K562 (cell line): ENCODE data around the gene FAM117A. TPM values are rescaled to one million over a fixed set of nuclear protein-coding genes. Genes with fewer than 3 reads are reported as not detected.

Experiments
- ELF4 ChIP-seq: fragments of 450-650 bp; formaldehyde crosslinking; IDR thresholded peaks from 2 replicates; pipeline ENCODE4 v1.4.0; 2022; ENCODE audit warnings: missing genetic modification characterization
- ETV1 ChIP-seq: fragments of 450-650 bp; conservative IDR thresholded peaks from 2 replicates; pipeline ENCODE4 v1.6.1; 2016; ENCODE audit warnings: missing genetic modification characterization, control low read depth, low read depth, missing compliant biosample characterization
- GTF3C2 ChIP-seq: IDR thresholded peaks from 3 replicates; pipeline ENCODE4 v1.6.1; 2011; ENCODE audit warnings: borderline replicate concordance, mild to moderate bottlenecking, moderate library complexity; ENCODE audit not compliant: insufficient read length; ENCODE audit errors: extremely low read depth
- MAFK ChIP-seq: IDR thresholded peaks from 2 replicates; pipeline ENCODE4 v1.6.1; 2011; ENCODE audit warnings: low read length, improper control_type of control experiment
- MBD2 ChIP-seq: sonication (generic); IDR thresholded peaks from 2 replicates; pipeline ENCODE4 v1.6.1; 2016; ENCODE audit warnings: low read depth, borderline replicate concordance
- NFE2 ChIP-seq: IDR thresholded peaks from 2 replicates; pipeline ENCODE4 v1.6.1; 2014; ENCODE audit warnings: antibody characterized with exemption, low read depth
- PML ChIP-seq: IDR thresholded peaks from 2 replicates; pipeline ENCODE4 v1.6.1; 2012; ENCODE audit warnings: low read length, inconsistent platforms
- TFAP4 ChIP-seq: sonication (generic); formaldehyde crosslinking; IDR thresholded peaks from 2 replicates; pipeline ENCODE4 v1.8.0; 2022; ENCODE audit warnings: missing genetic modification reagents, mild to moderate bottlenecking, moderate library complexity, borderline replicate concordance
- WHSC1 ChIP-seq: IDR thresholded peaks from one replicate; pipeline ENCODE4 v1.6.1; 2012; ENCODE audit warnings: low read length, control low read depth, inconsistent platforms
- YBX1 ChIP-seq: fragments of 450-650 bp; IDR thresholded peaks from 2 replicates; pipeline ENCODE4 v1.7.1; 2016; ENCODE audit warnings: mild to moderate bottlenecking
- ZNF263 ChIP-seq: sonication (generic); formaldehyde crosslinking; IDR thresholded peaks from 2 replicates; pipeline ENCODE4 v1.8.0; 2022; ENCODE audit warnings: mild to moderate bottlenecking, missing genetic modification reagents, borderline replicate concordance
- ZNF316 ChIP-seq: fragments of 450-650 bp; IDR thresholded peaks from 2 replicates; pipeline ENCODE4 v1.6.1; 2016
- polyA plus RNA-seq, 8 experiments: library from polyadenylated mRNA; depleted of rRNA in 4 of 8; stranded (reverse) in 5 of 8; unstranded in 3 of 8; fragments of >200 nt; fragmentation: Nextera tagmentation in 2 of 8; fragmentation: Illumina TruSeq in 1 of 8; extraction: Ambion mirVana in 2 of 8; extraction: Trizol in 1 of 8; gene quantifications; 2 replicates each; pipeline versions ENCODE4 v1.2.1 to v1.2.3, GENCODE V29; 2011 to 2014; ENCODE audit warnings: inconsistent platforms in 1 of 8, missing spikeins in 1 of 8
- total RNA-seq, 7 experiments: library from RNA; depleted of rRNA in 6 of 7; stranded (reverse); fragments of >200 nt in 6 of 7; fragmentation: Illumina TruSeq in 2 of 7; extraction: Trizol in 2 of 7; gene quantifications; 2 replicates each; pipeline versions ENCODE4 v1.2.1 to v1.2.3, GENCODE V29; 2011 to 2021; ENCODE audit warnings: low replicate concordance in 1 of 7
- TF ChIP-seq, protein P1 (sequence below): fragments of 450-650 bp; formaldehyde crosslinking; IDR thresholded peaks from 2 replicates; pipeline ENCODE4 v1.4.0; 2020; ENCODE audit warnings: mild to moderate bottlenecking
- TF ChIP-seq, protein P2 (sequence below), 2 experiments: fragments of 450-650 bp in 1 of 2; sonication (generic) in 1 of 2; formaldehyde crosslinking in 1 of 2; IDR thresholded peaks; 2 replicates each; pipeline versions ENCODE4 v1.7.1 to v1.9.0; 2016 to 2022; ENCODE audit warnings: inconsistent platforms in 1 of 2, mild to moderate bottlenecking in 1 of 2, missing genetic modification reagents in 1 of 2

Gene FAM117A
- total and polyA plus RNA-seq, 9 of the 15 experiments (the other 6 are each of a cell fraction or from before 2014, with no cell fraction given): 3.1 to 79.7 (median 36.6) TPM

- TF ChIP-seq, protein P1, sequence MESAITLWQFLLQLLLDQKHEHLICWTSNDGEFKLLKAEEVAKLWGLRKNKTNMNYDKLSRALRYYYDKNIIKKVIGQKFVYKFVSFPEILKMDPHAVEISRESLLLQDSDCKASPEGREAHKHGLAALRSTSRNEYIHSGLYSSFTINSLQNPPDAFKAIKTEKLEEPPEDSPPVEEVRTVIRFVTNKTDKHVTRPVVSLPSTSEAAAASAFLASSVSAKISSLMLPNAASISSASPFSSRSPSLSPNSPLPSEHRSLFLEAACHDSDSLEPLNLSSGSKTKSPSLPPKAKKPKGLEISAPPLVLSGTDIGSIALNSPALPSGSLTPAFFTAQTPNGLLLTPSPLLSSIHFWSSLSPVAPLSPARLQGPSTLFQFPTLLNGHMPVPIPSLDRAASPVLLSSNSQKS: no peak
- TF ChIP-seq ETV1 (no peak), TFAP4 (CRISPR knock-in tag) (no peak), ZNF263 (CRISPR knock-in tag) (no peak), WHSC1 (no peak), ZNF316 (no peak), GTF3C2 (no peak), MAFK (no peak), NFE2 (no peak), ELF4 (CRISPR knock-in tag) (peak; percentile 37; the same call in 1 of the 2 replicates), MBD2 (no peak), PML (0 out of 2 replicates have a peak, but pooled peaks have one; percentile 12), YBX1 (no peak)
- TF ChIP-seq, protein P2, sequence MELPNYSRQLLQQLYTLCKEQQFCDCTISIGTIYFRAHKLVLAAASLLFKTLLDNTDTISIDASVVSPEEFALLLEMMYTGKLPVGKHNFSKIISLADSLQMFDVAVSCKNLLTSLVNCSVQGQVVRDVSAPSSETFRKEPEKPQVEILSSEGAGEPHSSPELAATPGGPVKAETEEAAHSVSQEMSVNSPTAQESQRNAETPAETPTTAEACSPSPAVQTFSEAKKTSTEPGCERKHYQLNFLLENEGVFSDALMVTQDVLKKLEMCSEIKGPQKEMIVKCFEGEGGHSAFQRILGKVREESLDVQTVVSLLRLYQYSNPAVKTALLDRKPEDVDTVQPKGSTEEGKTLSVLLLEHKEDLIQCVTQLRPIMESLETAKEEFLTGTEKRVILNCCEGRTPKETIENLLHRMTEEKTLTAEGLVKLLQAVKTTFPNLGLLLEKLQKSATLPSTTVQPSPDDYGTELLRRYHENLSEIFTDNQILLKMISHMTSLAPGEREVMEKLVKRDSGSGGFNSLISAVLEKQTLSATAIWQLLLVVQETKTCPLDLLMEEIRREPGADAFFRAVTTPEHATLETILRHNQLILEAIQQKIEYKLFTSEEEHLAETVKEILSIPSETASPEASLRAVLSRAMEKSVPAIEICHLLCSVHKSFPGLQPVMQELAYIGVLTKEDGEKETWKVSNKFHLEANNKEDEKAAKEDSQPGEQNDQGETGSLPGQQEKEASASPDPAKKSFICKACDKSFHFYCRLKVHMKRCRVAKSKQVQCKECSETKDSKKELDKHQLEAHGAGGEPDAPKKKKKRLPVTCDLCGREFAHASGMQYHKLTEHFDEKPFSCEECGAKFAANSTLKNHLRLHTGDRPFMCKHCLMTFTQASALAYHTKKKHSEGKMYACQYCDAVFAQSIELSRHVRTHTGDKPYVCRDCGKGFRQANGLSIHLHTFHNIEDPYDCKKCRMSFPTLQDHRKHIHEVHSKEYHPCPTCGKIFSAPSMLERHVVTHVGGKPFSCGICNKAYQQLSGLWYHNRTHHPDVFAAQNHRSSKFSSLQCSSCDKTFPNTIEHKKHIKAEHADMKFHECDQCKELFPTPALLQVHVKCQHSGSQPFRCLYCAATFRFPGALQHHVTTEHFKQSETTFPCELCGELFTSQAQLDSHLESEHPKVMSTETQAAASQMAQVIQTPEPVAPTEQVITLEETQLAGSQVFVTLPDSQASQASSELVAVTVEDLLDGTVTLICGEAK (IDR thresholded peaks at IDR 0.05): no peak
- TF ChIP-seq, protein P2 (CRISPR knock-in tag; IDR thresholded peaks at IDR 0.05): no peak
Observed at GRCh38 chr17:49708515-49709183, 55.3 kb downstream of the FAM117A start (continued).
